ENCODE results near the gene KCNIP3. TPM values are rescaled to one million over a fixed set of nuclear protein-coding genes. Genes with fewer than 3 reads are reported as not detected.

The KCNIP3 gene
- total RNA-seq, 1 experiment from 2014 or later = 0.47 TPM

GRCh38 chr2:95317665-95318425 lies 20.7 kb downstream of the KCNIP3 start:
- H3K36me3 ChIP-seq = no peaks in the 10 kb centered on the region
- no peak overlapping the region for H3K4me3 ChIP-seq
- no peak overlapping the region for H3K27ac ChIP-seq
- H3K9me3 ChIP-seq (replicated peaks) = no peaks in the 10 kb centered on the region
- peaks cover 5% of the 10 kb centered on the region; the same call in 1 of the 2 replicates for H3K27me3 ChIP-seq (replicated peaks)
- H3K4me1 ChIP-seq (replicated peaks) = no peaks in the 10 kb centered on the region
- no peak for DNase-seq (ENCODE audit: low read depth in 1 of 2, low spot score in 2 of 2)

GRCh38 chr2:95318431-95319220 lies 21.5 kb downstream of the KCNIP3 start:
- Histone ChIP-seq H3K27ac (no peak overlapping the region), H3K4me1 (replicated peaks) (no peaks in the 10 kb centered on the region), H3K36me3 (no peaks in the 10 kb centered on the region), H3K9me3 (replicated peaks) (no peaks in the 10 kb centered on the region), H3K27me3 (replicated peaks) (peaks cover 5% of the 10 kb centered on the region; the same call in 1 of the 2 replicates), H3K4me3 (no peak overlapping the region)
- DNase-seq (ENCODE audit: low read depth in 1 of 2, low spot score in 2 of 2) = no peak

GRCh38 chr2:95319481-95320343 lies 22.6 kb downstream of the KCNIP3 start:
- DNase-seq (ENCODE audit: low read depth in 1 of 2, low spot score in 2 of 2) = no peak
- Histone ChIP-seq H3K27me3 (replicated peaks) (peaks cover 5% of the 10 kb centered on the region; the same call in 1 of the 2 replicates), H3K9me3 (replicated peaks) (no peaks in the 10 kb centered on the region), H3K27ac (no peak overlapping the region), H3K4me3 (no peak overlapping the region), H3K36me3 (no peaks in the 10 kb centered on the region), H3K4me1 (replicated peaks) (no peaks in the 10 kb centered on the region)

GRCh38 chr2:95320344-95320712 lies 23.2 kb downstream of the KCNIP3 start:
- DNase-seq (ENCODE audit: low read depth in 1 of 2, low spot score in 2 of 2) = no peak
- no peaks in the 10 kb centered on the region for H3K9me3 ChIP-seq (replicated peaks)
- H3K4me3 ChIP-seq = no peak overlapping the region
- no peak overlapping the region for H3K27ac ChIP-seq
- peaks cover 5% of the 10 kb centered on the region; the same call in 1 of the 2 replicates for H3K27me3 ChIP-seq (replicated peaks)
- no peaks in the 10 kb centered on the region for H3K36me3 ChIP-seq
- no peaks in the 10 kb centered on the region for H3K4me1 ChIP-seq (replicated peaks)

GRCh38 chr2:95320986-95321767 lies 24.0 kb downstream of the KCNIP3 start:
- Histone ChIP-seq H3K4me3 (no peak overlapping the region), H3K27ac (no peak overlapping the region), H3K36me3 (no peaks in the 10 kb centered on the region), H3K9me3 (replicated peaks) (no peaks in the 10 kb centered on the region), H3K4me1 (replicated peaks) (no peaks in the 10 kb centered on the region), H3K27me3 (replicated peaks) (peaks cover 5% of the 10 kb centered on the region; the same call in 1 of the 2 replicates)
- DNase-seq (ENCODE audit: low read depth in 1 of 2, low spot score in 2 of 2) = no peak

GRCh38 chr2:95323347-95324155 lies 26.4 kb downstream of the KCNIP3 start:
- Histone ChIP-seq H3K36me3 (no peaks in the 10 kb centered on the region), H3K27me3 (replicated peaks) (peaks cover 5% of the 10 kb centered on the region; the same call in 1 of the 2 replicates), H3K4me3 (no peak overlapping the region), H3K4me1 (replicated peaks) (no peaks in the 10 kb centered on the region), H3K27ac (no peak overlapping the region), H3K9me3 (replicated peaks) (no peaks in the 10 kb centered on the region)
- DNase-seq (ENCODE audit: low read depth in 1 of 2, low spot score in 2 of 2) = no peak

- Histone ChIP-seq H3K9me3 (replicated peaks) (no peaks in the 10 kb centered on the region), H3K27ac (no peak overlapping the region), H3K36me3 (no peaks in the 10 kb centered on the region), H3K27me3 (replicated peaks) (no peaks in the 10 kb centered on the region), H3K4me3 (no peak overlapping the region), H3K4me1 (replicated peaks) (no peaks in the 10 kb centered on the region)
- no peak for DNase-seq (ENCODE audit: low read depth in 1 of 2, low spot score in 2 of 2)
These were observed 27.9 kb downstream of the KCNIP3 start for GRCh38 chr2:95325026-95325425.

- H3K27me3 ChIP-seq (replicated peaks) = no peaks in the 10 kb centered on the region
- H3K4me1 ChIP-seq (replicated peaks) = no peaks in the 10 kb centered on the region
- H3K27ac ChIP-seq = no peak overlapping the region
- no peak overlapping the region for H3K4me3 ChIP-seq
- H3K9me3 ChIP-seq (replicated peaks) = no peaks in the 10 kb centered on the region
- H3K36me3 ChIP-seq = no peaks in the 10 kb centered on the region
- no peak for DNase-seq (ENCODE audit: low read depth in 1 of 2, low spot score in 2 of 2)
These were observed 28.7 kb downstream of the KCNIP3 start for GRCh38 chr2:95325590-95326432.

GRCh38 chr2:95326433-95327140 lies 29.4 kb downstream of the KCNIP3 start:
- Histone ChIP-seq H3K4me1 (replicated peaks) (no peaks in the 10 kb centered on the region), H3K27ac (no peak overlapping the region), H3K9me3 (replicated peaks) (no peaks in the 10 kb centered on the region), H3K4me3 (no peak overlapping the region), H3K36me3 (no peaks in the 10 kb centered on the region), H3K27me3 (replicated peaks) (no peaks in the 10 kb centered on the region)
- no peak for DNase-seq (ENCODE audit: low read depth in 1 of 2, low spot score in 2 of 2)

GRCh38 chr2:95327861-95328260 lies 30.7 kb downstream of the KCNIP3 start:
- Histone ChIP-seq H3K27me3 (replicated peaks) (no peaks in the 10 kb centered on the region), H3K4me1 (replicated peaks) (no peaks in the 10 kb centered on the region), H3K36me3 (no peaks in the 10 kb centered on the region), H3K4me3 (no peak overlapping the region), H3K9me3 (replicated peaks) (no peaks in the 10 kb centered on the region), H3K27ac (no peak overlapping the region)
- no peak for DNase-seq (ENCODE audit: low read depth in 1 of 2, low spot score in 2 of 2)

GRCh38 chr2:95328358-95329125 lies 31.4 kb downstream of the KCNIP3 start:
- no peak for DNase-seq (ENCODE audit: low read depth in 1 of 2, low spot score in 2 of 2)

More at GRCh38 chr2:95328358-95329125, 31.4 kb downstream of the KCNIP3 start:
- H3K27ac ChIP-seq = no peak overlapping the region
- H3K27me3 ChIP-seq (replicated peaks) = no peaks in the 10 kb centered on the region
- H3K4me1 ChIP-seq (replicated peaks) = no peaks in the 10 kb centered on the region
- no peaks in the 10 kb centered on the region for H3K9me3 ChIP-seq (replicated peaks)
- H3K36me3 ChIP-seq = no peaks in the 10 kb centered on the region
- H3K4me3 ChIP-seq = no peak overlapping the region
